HG03571 (cell line): ENCODE measurements around the gene IGSF22.

Experiments used
- ATAC-seq: cut with Tn5 transposase; IDR thresholded peaks from one replicate; pipeline ENCODE4 v1.9.1; 2021; ENCODE audit not compliant: unreplicated experiment

The IGSF22 gene

DNA sequence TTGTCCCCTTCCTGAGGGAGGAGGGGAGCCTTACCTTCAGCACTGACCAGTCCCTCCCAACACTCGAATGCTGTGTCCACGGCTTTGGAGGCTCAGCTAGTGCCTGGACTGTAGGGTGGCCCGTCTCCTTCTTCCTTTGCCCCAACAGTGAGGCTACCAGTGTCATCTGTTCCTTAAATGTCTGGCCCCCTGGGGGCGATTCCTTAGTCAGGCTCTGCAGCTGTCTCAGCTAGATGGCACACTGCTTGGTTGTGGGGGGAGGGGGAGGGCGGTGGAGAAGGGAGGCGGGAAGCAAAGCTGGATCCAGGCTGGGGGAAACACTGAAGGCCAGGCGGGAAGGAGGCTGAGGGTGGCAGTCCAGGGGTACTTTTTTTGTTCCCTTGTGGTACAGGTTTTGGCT, at the start of gene IGSF22:
TSS of gene IGSF22 (minus strand) at position 149 of the 400 bp plus-strand sequence. CDS start 1,952 bp downstream, outside the sequence.
- ATAC-seq: no peak

DNA sequence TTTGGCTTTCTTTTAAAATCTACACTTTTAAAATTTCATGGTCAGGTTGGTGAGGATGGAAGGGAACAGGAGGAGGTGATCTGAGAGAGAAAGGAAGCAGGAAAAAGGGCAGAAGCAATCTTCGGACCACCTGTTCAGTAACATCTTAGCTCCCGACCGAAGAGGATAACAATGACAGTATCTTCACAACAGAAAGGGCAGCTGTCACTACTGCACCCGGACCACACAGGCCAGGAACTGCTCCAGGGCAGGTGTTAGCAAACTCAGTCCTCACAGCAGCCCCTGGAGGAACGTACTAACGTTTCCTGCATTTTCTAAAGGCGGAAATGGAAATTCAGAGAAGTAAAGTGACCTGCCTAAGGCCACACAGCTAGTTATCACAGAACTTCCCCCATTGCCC, 48.8 kb upstream of the IGSF22 start:
- ATAC-seq: no peak

DNA sequence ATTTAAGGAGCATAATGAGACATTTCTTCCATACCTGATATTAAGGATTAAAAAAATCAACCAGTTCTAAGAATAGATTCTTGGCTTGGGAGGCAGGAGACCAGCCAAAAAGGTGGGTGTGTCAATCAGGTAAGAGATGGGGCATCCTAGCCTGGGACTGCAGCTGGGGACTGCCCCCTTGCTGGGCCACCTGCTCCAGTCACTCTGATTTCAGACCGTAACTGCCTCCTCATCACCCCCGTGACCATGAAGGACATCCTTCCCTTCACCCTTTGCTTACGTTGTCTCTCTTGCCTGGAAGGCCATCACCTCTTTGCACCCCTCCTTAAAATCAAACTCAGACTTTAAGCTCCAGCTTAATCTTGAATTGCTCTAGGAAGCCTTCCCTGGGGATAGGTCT, 47.7 kb upstream of the IGSF22 start:
- ATAC-seq: no peak

DNA sequence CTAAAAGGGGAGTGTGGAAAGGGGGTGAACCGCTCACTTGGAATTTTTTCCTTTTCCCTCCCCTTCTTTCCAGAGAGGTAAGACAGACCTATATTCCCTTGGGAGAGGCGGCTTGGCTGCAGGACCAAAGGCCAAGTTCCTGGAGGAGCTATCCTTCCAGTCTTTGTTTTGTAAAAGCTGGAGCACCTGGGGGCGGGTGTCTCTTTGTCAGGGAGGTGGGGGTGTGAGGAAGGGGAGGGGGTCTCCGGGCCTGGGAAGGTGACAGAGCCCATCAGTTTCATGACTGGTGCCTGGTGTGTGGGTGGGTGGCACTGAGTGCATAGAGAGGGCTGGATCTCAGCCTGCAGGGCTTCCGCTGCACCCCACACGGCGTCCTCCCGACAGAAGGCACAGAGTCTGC, 47.1 kb upstream of the IGSF22 start:
- ATAC-seq: no peak

DNA sequence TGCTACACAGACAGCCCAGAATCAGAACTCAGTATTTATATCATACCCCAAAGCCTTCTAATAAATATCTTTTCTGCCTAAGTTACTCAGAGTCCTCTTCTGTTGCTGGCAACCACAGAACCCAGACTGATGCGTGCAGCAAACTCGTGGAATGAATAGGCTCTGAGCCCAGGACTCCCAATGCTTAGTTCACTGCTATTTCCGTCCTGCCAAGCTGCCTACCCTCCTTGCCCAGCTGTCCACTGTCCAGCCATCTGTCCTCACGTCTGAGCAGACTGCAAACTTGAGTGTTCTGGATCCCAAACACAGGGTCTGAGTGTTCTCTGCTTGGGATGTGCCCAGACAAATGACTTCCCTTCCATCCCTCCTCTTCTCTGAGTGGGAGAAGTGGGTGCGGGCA, 46.2 kb upstream of the IGSF22 start:
- ATAC-seq: no peak

DNA sequence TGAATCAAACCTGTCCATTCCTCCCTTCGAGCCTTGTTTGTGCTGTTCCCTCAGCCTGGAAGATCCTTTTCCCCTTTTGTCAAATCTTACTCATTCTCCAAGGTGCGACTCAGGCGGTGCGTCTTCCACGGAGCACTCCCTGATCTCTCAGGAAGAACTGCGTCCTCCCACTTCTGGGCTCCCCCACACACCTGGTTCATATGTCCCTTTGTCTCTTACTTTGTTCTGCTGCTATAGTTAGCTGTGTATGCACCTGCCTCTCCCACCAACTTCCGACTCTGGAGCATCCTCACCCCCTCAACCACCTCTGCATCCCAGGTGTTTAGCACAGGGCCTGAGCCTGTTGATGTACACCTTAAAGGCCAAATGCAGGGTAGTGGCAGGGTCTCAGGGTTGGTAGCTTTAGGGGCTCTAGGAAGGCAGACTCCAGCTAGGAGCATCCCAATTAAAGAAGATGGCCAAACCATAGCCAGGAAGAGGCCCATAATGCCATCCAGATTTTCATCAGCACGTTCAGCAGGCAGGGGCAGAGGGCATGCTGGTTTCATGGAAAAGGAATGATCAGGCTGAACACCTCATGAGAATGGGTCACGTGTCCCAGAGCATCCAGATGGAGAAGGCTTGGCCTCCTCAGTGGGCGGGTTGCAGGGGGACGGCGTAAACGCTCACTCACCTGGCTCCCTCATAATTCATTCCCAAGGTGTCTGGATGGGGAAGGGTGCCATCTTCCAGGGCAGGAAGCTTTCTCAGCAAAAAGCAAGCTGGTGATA, 45.5 kb upstream of the IGSF22 start:
- no peak for ATAC-seq

DNA sequence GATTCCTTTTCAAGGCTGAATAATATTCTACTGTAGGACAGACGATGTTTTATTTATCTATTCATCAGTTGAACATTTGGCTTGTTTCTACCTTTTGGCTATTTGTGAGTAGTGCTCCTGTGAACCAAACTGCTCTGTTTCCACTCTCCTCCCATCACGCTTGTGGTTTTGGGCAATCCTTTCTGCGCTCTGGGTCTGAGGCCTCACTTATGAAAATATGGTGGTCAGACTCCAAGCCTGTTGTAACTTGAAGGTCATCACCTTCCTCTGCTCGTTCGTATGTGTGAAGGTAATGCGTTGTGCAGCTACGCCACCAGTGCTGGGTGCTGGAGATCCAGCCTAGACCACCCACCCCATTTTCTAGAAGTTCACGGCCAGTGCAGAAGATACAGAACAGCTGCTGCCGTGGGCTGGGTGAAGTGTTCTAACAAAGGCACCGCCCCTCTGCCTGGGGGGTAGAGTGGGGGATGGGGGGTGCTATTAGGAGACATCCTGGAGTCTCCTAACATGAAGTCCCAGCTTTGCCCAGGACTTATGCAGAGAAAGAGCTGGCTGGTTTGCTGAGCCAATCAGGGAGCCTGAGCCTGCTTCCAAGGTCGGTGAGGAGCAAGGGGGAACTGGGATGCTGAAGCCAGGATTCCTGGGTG, 44.6 kb upstream of the IGSF22 start:
- ATAC-seq: no peak

DNA sequence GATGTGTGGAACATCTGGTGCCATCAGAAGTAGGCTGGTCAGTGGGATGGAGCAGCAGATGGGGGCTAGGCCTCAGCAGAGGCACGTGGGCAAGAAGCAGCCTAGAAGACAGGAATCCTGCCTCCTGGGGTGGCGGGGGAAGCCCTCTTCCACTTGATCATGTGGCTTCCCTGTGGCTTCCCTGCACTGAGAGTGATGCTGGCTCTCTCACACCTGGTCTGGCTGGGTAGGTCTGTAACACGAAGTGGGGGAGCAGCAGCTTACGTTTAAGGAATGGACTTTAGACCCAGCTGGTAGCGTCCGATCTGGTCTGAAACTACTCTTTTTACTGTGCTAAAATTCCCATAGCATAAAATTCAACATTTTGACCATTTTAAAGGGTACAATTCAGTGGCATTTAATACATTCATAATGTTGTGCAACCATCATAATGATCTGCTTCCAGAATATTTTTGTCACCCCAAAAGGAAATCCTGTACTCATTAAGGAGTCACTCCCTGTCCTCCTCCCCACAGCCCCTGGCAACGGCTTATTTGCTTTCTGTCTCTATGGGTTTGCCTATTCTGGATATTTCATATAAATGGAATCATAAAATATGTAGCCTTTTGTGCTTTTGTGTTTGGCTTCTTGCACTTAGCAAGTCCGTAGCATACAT, 43.9 kb upstream of the IGSF22 start:
- ATAC-seq: peak; percentile 62

DNA sequence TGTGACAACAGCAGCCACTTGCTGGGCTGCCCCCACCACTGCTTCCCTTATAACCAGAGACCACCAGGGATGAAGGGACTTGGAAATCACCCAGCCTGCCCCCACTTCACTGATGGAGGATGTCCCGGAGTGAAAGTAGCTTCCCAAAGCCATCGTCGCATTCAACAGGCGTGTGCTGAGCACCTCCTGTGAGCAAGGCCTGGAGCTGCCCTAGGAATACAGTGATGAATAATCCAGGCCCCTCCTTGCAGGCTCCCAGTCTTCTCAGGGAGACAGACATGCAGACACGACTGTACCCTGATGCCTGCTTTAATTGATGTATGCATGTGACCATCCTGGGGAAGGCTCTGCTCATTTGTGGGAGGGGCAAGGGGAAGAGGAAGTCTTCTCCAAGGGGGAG, 43.0 kb upstream of the IGSF22 start:
- no peak for ATAC-seq

DNA sequence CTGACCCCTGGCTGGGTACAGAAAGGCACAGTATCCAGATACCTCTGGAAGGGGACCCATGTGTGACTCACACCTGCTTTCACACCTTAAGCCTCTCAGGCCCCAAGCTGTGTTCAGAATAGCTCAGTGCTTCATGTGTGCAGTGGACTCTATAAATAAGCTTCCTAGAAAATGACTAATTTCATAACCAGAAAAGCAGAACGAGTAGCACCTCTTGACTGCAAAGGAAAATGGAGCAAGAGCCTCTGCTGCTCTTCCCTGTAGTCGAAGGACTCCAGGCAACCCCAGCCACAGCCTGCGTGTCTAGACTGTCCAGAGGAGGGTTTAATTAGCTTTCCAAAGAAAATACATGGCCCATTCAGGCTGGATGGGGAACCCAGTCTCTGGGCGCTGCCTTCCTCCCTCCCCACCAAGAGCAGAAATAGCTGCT, 42.5 kb upstream of the IGSF22 start:
- ATAC-seq: peak; percentile 71

DNA sequence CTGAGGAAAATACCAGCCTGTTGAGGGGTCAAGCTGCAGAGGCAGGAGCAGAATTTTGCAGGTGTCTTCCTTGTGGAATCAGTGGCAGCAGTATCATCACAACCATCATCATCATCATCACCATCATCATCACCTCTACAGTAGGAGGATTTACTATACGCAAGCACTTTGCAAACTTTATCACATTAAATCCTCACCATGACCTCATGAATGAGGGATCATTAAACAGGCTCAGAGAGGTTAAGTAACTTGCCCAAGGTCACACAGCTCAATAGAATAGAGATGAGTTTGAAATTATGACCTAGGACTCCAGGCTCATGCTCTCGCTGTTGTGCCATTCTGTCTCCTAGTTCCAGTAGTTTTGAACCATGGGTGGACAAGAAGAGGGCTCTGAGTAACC, 40.0 kb upstream of the IGSF22 start:
- no peak for ATAC-seq

DNA sequence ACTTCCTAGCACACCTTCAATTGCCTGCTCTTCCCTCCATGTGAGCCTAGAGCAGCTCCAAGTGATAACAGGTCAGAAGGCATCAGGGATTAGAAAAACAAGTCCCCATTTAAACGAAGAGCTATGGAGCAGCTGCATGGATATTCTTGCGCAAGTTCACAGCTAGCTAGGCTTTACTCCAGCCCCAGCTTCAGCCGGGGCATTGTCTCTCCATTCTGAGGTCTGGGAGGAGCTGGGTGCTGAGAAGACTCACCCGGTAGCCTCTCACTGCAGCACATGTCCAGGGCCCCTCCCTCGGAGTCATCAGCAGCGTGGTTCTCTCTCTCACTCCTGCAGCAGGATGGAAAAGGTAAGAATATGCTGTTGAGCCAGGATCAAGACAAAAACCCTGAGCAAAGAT, 39.6 kb upstream of the IGSF22 start:
- no peak for ATAC-seq

DNA sequence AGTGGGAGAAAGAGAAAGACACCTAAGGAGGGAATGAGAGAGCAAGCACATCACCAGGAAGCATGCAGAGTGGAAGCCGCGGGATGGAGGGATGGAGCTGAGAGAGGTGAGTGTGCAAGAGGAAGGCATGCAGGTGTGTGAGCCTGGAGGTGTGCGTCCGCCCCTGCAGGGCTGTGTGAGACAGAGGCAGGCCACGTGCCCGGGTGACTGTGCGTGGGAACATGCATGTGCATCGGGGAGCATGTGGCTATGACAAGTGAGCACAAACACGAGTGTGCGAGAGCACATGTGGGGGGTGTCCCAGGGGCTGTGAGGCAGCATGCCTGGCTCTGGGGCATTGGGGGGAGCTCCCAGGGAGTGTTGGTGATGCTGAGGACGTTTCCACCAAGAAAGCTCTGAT, 35.8 kb upstream of the IGSF22 start:
- no peak for ATAC-seq

DNA sequence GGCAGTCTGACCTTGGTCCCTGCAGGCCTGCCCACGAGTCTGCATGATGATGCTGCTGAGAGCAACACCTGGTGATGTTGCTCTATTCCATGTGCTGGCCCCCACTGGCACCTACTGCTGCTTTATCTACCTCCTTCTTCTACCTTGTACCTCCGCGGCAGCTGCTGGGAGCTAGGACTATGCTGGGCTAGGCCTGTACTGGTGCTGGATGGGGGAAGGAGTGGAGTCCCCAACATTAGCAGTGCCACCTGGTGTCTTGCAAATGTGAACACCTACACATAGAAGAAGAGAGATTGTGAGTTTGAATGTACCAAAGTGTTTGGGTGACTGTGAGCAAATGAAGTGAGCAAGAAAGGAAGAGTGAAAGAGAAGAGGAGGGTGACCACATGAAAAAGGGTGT, 35.2 kb upstream of the IGSF22 start:
- ATAC-seq: no peak

DNA sequence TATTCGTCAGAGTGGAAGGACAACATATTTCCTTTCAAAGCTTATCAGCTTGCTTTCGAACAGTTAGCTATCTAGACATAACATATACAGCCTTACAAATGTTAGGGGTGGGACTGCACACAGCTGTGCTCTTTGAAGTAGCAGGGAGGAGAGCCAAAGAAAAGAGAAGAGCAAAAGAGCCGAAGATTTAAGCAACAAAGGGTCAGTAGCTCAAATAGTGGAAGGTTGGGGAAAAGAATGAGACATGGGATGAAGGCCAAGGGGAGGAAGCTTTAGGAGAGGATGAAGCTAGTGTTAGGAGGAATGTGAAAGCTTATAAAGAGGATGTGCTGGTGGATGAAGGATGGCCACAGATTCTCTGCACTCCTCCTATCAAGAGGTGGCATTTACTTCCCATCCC, 31.8 kb upstream of the IGSF22 start:
- no peak for ATAC-seq

DNA sequence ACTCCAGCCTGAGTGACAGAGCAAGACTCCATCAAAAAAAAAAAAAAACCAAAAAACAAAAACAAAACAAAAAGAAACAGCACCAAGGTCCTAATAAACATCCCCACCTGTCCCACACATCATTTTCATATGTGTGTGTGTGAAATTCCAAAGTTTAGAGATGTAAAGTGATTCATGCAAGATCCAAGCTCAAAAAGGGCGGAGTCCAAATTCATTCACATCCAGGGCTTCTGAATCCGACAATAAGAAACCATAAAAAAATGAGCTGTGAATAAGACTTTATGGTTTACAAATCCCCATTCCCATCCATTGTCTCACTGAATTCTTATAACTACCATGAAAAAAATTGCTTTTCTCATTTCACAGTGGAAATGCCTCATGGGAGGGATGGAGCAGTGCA, 30.9 kb upstream of the IGSF22 start:
- no peak for ATAC-seq

DNA sequence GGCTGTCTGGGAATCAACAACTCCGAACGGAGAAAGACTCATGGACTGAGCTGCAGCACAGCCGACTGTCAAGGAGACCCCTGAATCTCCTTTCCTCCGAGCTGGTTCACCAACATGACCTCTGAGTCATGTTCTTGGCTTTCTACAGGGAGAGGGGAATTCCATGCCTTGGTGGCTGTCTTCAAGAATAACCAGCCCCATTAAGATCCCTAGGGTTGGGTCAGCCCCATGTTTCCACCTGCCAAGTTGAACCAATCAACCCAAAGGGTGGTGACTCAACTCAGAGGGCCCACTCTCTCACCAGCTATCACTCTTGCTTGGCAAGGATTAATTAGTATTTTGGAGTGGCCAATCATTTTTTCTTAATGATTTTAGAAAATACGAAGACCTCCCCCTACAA, 28.3 kb upstream of the IGSF22 start:
- ATAC-seq: no peak

DNA sequence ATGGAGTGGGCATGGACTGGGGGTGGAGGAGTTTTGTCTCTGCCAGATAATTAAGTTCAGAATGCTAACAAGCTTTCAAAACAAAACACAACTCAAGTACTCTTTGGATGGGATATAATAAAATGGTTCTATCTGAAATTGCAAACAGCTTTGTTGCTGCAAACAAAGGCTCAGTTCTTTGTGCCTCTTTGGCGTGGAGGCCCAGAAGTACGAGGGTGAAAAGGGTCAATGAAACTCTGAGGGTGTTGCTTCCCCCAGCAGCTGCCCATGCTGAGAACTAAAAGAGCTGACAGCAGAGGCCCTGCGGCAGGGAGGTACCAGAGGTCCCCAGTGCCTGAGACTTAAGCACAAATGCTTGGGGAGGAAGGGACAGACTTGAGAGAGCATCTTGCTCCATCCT, 26.5 kb upstream of the IGSF22 start:
- ATAC-seq: no peak

DNA sequence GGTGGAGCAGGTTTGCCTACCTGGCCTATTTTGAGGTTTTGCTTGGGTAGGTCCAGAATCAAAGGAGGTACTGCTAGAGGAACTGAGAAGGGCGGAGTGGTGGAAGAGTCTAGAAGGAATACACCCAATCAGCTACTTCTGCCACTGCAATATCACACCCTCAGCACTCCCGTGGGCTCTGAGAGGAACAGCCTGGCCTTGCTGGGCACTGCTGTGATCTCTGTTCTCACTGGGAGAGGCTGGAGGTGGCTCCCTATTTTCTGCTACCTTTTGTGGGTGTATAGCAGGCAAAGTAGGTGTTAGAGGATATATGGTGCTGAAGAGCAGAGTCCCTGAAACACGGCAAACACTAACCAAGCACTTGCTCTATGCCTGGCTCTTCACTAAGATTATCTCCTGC, 25.0 kb upstream of the IGSF22 start:
- no peak for ATAC-seq

DNA sequence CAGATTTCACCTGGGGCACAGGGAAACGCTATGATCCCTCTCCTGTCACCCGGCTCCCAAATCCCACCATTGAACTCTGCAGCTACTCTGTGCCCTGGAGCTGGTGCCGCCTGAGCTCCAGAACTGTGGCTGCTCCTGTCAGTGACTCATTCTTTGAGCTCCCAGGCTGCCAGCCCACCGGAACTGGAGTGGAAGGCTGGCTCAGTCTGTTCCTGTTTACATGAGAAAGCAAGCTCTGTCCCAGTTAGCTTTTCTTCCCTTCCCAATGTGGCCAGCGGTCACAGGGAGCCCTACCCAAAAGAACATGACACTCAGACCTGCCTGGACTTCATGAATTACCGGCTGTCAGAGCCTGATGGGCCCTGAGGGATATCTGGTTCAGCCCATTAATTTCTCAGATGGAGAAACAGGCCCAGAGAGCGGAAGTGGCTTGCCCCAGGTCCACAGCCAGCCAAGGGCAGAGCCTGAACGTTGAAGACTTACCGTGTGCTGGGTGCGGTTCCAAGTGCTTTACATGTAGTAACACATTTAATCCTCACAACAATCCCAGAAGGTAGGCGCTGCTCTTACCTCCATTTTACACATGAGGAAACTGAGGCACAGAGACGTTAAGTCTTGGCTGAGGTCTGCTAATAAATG, 23.8 kb upstream of the IGSF22 start:
- ATAC-seq: no peak

DNA sequence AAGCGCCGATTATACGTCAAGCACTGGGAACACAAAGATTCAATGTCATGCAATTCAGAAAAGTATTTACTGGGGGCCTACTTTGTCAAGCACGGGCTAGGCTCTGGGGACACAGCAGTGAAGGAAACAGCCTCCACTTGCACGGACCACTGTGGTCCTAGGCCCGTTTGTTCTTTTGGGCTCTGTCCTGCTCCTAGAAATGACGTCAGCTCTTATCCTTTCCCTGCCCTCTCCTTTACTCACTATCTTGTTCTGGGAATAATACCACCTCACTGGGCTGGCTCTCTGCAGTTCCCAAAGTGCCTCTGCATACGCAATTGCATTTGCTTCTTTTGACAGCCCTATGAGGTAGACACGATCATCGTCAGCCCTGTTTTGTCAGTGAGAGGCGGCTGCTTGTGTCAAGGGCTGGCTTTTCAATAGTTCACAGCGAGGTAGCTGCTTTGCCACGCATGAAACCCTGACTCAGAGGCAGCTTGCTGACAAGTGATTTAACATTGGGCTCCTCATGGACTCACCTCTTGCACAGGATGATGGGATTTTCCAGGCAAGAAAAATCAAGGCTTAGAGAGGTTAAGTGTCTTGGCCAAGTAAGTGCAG, 22.9 kb upstream of the IGSF22 start:
- ATAC-seq: no peak
